SJCRH30 (cell line): ENCODE results near the gene MEGF10. TPM values are rescaled to one million over a fixed set of nuclear protein-coding genes. Genes with fewer than 3 reads are reported as not detected.
"Not testable (repeated sequence)": the region's sequence is repeated elsewhere in the genome, so short reads cannot be mapped to it uniquely, and the experiment has no call there.

Source experiments
- DNase-seq, 2 experiments: peaks; one replicate each; pipeline ENCODE4 v3.0.0-alpha.2; 2015 to 2020
- H3K27ac ChIP-seq: fragments of 250-450 bp; sonication (Bioruptor Pico); 2 replicates; pipeline ENCODE4 v1.5.1; 2020; ENCODE audit warnings: mild to moderate bottlenecking, moderate library complexity
- H3K27me3 ChIP-seq: fragments of 250-450 bp; sonication (Bioruptor Pico); 2 replicates; pipeline ENCODE4 v1.5.1; 2020; ENCODE audit warnings: mild to moderate bottlenecking, moderate library complexity
- H3K36me3 ChIP-seq: fragments of 250-450 bp; sonication (Bioruptor Pico); 2 replicates; pipeline ENCODE4 v1.5.1; 2020; ENCODE audit warnings: mild to moderate bottlenecking, moderate library complexity
- H3K4me1 ChIP-seq: fragments of 250-450 bp; sonication (Bioruptor Pico); 2 replicates; pipeline ENCODE4 v1.5.1; 2020; ENCODE audit warnings: mild to moderate bottlenecking, moderate library complexity
- H3K4me3 ChIP-seq: fragments of 250-450 bp; sonication (Bioruptor Pico); 2 replicates; pipeline ENCODE4 v1.5.1; 2020; ENCODE audit warnings: mild to moderate bottlenecking, moderate library complexity
- H3K9me3 ChIP-seq: fragments of 250-450 bp; sonication (Bioruptor Pico); replicated peaks from 2 replicates; pipeline ENCODE4 v1.5.1; 2020; ENCODE audit warnings: mild to moderate bottlenecking, moderate library complexity
- total RNA-seq: library from RNA; depleted of rRNA; stranded (reverse); fragments of >200 nt; shearing (Covaris generic); gene quantifications from 2 replicates; pipeline ENCODE4 v1.2.3, GENCODE V29; 2014

The MEGF10 gene
- total RNA-seq, 1 experiment from 2014 or later, result 77.9 TPM

- Histone ChIP-seq H3K27me3 (no peaks in the 10 kb centered on the region), H3K27ac (peak overlapping the region; percentile 86), H3K4me1 (peaks cover 48% of the 10 kb centered on the region), H3K4me3 (no peak overlapping the region), H3K9me3 (no peaks in the 10 kb centered on the region), H3K36me3 (peaks cover 11% of the 10 kb centered on the region; the same call in 1 of the 2 replicates)
- DNase-seq, result peak; percentile 91 to 97
These were observed 17.3 kb downstream of the MEGF10 start for GRCh38 chr5:127307868-127308267.

- not testable (repeated sequence) for H3K4me3 ChIP-seq, DNase-seq, H3K9me3 ChIP-seq, H3K27me3 ChIP-seq
- H3K27ac ChIP-seq, result peak overlapping the region; percentile 86
- peaks cover 14% of the 10 kb centered on the region; the same call in 1 of the 2 replicates for H3K36me3 ChIP-seq
- peaks cover 53% of the 10 kb centered on the region for H3K4me1 ChIP-seq
These were observed 17.7 kb downstream of the MEGF10 start for GRCh38 chr5:127308325-127308724.

GRCh38 chr5:127308945-127309344 lies 18.3 kb downstream of the MEGF10 start:
- Histone ChIP-seq H3K4me3 (no peak overlapping the region), H3K36me3 (peaks cover 17% of the 10 kb centered on the region; the same call in 1 of the 2 replicates), H3K4me1 (peaks cover 53% of the 10 kb centered on the region), H3K27me3 (no peaks in the 10 kb centered on the region), H3K9me3 (peaks cover 3% of the 10 kb centered on the region; the same call in 1 of the 2 replicates), H3K27ac (no peak overlapping the region)
- DNase-seq, result no peak

- DNase-seq, result peak in 1 of 2 experiments; percentile 44
- H3K4me1 ChIP-seq, result peaks cover 51% of the 10 kb centered on the region
- H3K4me3 ChIP-seq, result peak overlapping the region; percentile 28
- peaks cover 15% of the 10 kb centered on the region; the same call in 1 of the 2 replicates for H3K36me3 ChIP-seq
- peaks cover 3% of the 10 kb centered on the region; the same call in 1 of the 2 replicates for H3K9me3 ChIP-seq
- H3K27ac ChIP-seq, result peak overlapping the region; percentile 96
- no peaks in the 10 kb centered on the region for H3K27me3 ChIP-seq
These were observed 20.8 kb downstream of the MEGF10 start for GRCh38 chr5:127311349-127311748.

- Histone ChIP-seq H3K27ac (peak overlapping the region; percentile 96), H3K27me3 (no peaks in the 10 kb centered on the region), H3K36me3 (peaks cover 15% of the 10 kb centered on the region; the same call in 1 of the 2 replicates), H3K9me3 (peaks cover 3% of the 10 kb centered on the region; the same call in 1 of the 2 replicates), H3K4me1 (peaks cover 45% of the 10 kb centered on the region), H3K4me3 (peak overlapping the region; percentile 28)
- DNase-seq, result peak; percentile 85 to 94
These were observed 21.4 kb downstream of the MEGF10 start for GRCh38 chr5:127311781-127312525.

- H3K27ac ChIP-seq, result peak overlapping the region; percentile 96; the same call in 1 of the 2 replicates
- H3K4me1 ChIP-seq, result peaks cover 34% of the 10 kb centered on the region
- DNase-seq, result no peak
- H3K4me3 ChIP-seq, result no peak overlapping the region
- no peaks in the 10 kb centered on the region for H3K27me3 ChIP-seq
- H3K9me3 ChIP-seq, result peaks cover 3% of the 10 kb centered on the region; the same call in 1 of the 2 replicates
- H3K36me3 ChIP-seq, result peaks cover 20% of the 10 kb centered on the region
These were observed 22.8 kb downstream of the MEGF10 start for GRCh38 chr5:127313379-127313778.

- Histone ChIP-seq H3K36me3 (peaks cover 17% of the 10 kb centered on the region), H3K27ac (no peak overlapping the region), H3K4me1 (peaks cover 32% of the 10 kb centered on the region), H3K9me3 (peaks cover 3% of the 10 kb centered on the region; the same call in 1 of the 2 replicates), H3K27me3 (no peaks in the 10 kb centered on the region), H3K4me3 (no peak overlapping the region)
- DNase-seq, result peak; percentile 25 to 59
These were observed 23.4 kb downstream of the MEGF10 start for GRCh38 chr5:127313847-127314473.

- H3K9me3 ChIP-seq, result peaks cover 3% of the 10 kb centered on the region; the same call in 1 of the 2 replicates
- no peak overlapping the region for H3K27ac ChIP-seq
- DNase-seq, result no peak
- no peak overlapping the region for H3K4me3 ChIP-seq
- H3K36me3 ChIP-seq, result peaks cover 12% of the 10 kb centered on the region
- peaks cover 41% of the 10 kb centered on the region for H3K4me1 ChIP-seq
- H3K27me3 ChIP-seq, result no peaks in the 10 kb centered on the region
These were observed 25.4 kb downstream of the MEGF10 start for GRCh38 chr5:127316011-127316410.

- H3K36me3 ChIP-seq, result peaks cover 12% of the 10 kb centered on the region
- not testable (repeated sequence) for DNase-seq, H3K9me3 ChIP-seq, H3K27me3 ChIP-seq, H3K4me3 ChIP-seq, H3K27ac ChIP-seq
- H3K4me1 ChIP-seq, result peaks cover 40% of the 10 kb centered on the region
These were observed 26.8 kb downstream of the MEGF10 start for GRCh38 chr5:127317385-127317784.

GRCh38 chr5:127320032-127320965 lies 29.7 kb downstream of the MEGF10 start:
- H3K9me3 ChIP-seq, result no peaks in the 10 kb centered on the region
- peaks cover 5% of the 10 kb centered on the region for H3K36me3 ChIP-seq
- H3K27me3 ChIP-seq, result no peaks in the 10 kb centered on the region
- H3K4me3 ChIP-seq, result no peak overlapping the region
- DNase-seq, result peak; percentile 65 to 89
- H3K4me1 ChIP-seq, result peaks cover 34% of the 10 kb centered on the region
- H3K27ac ChIP-seq, result peak overlapping the region; percentile 80

- no peaks in the 10 kb centered on the region for H3K9me3 ChIP-seq
- no peak for DNase-seq
- peaks cover 34% of the 10 kb centered on the region for H3K4me1 ChIP-seq
- H3K27ac ChIP-seq, result peak overlapping the region; percentile 80
- peaks cover 7% of the 10 kb centered on the region for H3K36me3 ChIP-seq
- H3K4me3 ChIP-seq, result no peak overlapping the region
- H3K27me3 ChIP-seq, result no peaks in the 10 kb centered on the region
These were observed 30.9 kb downstream of the MEGF10 start for GRCh38 chr5:127321465-127321864.

GRCh38 chr5:127322403-127322802 lies 31.8 kb downstream of the MEGF10 start:
- Histone ChIP-seq H3K9me3 (no peaks in the 10 kb centered on the region), H3K27me3 (no peaks in the 10 kb centered on the region), H3K4me1 (peaks cover 34% of the 10 kb centered on the region), H3K27ac (no peak overlapping the region), H3K4me3 (no peak overlapping the region), H3K36me3 (peaks cover 10% of the 10 kb centered on the region)
- DNase-seq, result no peak

GRCh38 chr5:127324756-127325155 lies 34.2 kb downstream of the MEGF10 start:
- Histone ChIP-seq H3K27ac (no peak overlapping the region), H3K9me3 (no peaks in the 10 kb centered on the region), H3K4me1 (peaks cover 26% of the 10 kb centered on the region), H3K27me3 (no peaks in the 10 kb centered on the region), H3K36me3 (peaks cover 7% of the 10 kb centered on the region; the same call in 1 of the 2 replicates), H3K4me3 (no peak overlapping the region)
- DNase-seq, result no peak

GRCh38 chr5:127326431-127326830 lies 35.8 kb downstream of the MEGF10 start:
- H3K4me1 ChIP-seq, result peaks cover 18% of the 10 kb centered on the region
- H3K27me3 ChIP-seq, result no peaks in the 10 kb centered on the region
- no peak for DNase-seq
- H3K9me3 ChIP-seq, result no peaks in the 10 kb centered on the region
- peaks cover 7% of the 10 kb centered on the region; the same call in 1 of the 2 replicates for H3K36me3 ChIP-seq
- no peak overlapping the region for H3K27ac ChIP-seq
- H3K4me3 ChIP-seq, result no peak overlapping the region
